ENCODE measurements around the gene ERGIC1.

- TF ChIP-seq CTCF (IDR thresholded peaks at IDR 0.05): no peak
- no peak for TF ChIP-seq POLR2A (IDR thresholded peaks at IDR 0.05)
Observed at GRCh38 chr5:172850454-172850797, 16.4 kb downstream of the ERGIC1 start.

Data from tibial nerve (tissue), 3 donors.